IPS DF 4.7 (cell line): ENCODE measurements around the gene EIF2B1.

ENCODE experiments used
- DNase-seq: peaks from one replicate; pipeline ENCODE4 v3.0.0-alpha.2; 2013; ENCODE audit warnings: low spot score; ENCODE audit errors: extremely low read depth

EIF2B1 gene

GRCh38 chr12:123633379-123634141 is at the start of gene EIF2B1, which contains the start of gene GTF2H3:
Gene EIF2B1, minus strand, starts transcription at chr12:123633686. Its CDS starts 129 bp downstream, at chr12:123633557.
Gene GTF2H3, plus strand, starts transcription at chr12:123633829. Its CDS starts 31 bp downstream, at chr12:123633860.
- peak; percentile 92 for DNase-seq

- no peak for DNase-seq
Observed at GRCh38 chr12:123681605-123682004, 48.1 kb upstream of the EIF2B1 start.

- no peak for DNase-seq
Observed at GRCh38 chr12:123678981-123679380, 45.5 kb upstream of the EIF2B1 start.

- no peak for DNase-seq
Observed at GRCh38 chr12:123676616-123677320, 43.3 kb upstream of the EIF2B1 start.

GRCh38 chr12:123675436-123675835 is 42.0 kb upstream of the EIF2B1 start:
- DNase-seq: no peak

GRCh38 chr12:123671876-123672275 is 38.4 kb upstream of the EIF2B1 start:
- DNase-seq: no peak

- peak; percentile 74 for DNase-seq
Observed at GRCh38 chr12:123670882-123671728, 37.6 kb upstream of the EIF2B1 start, which contains the start of gene TCTN2. Gene TCTN2, plus strand, starts transcription at chr12:123671113. Its CDS starts 128 bp downstream, at chr12:123671241.

- DNase-seq: no peak
Observed at GRCh38 chr12:123667771-123668170, 34.3 kb upstream of the EIF2B1 start.

- DNase-seq: no peak
Observed at GRCh38 chr12:123659996-123660727, 26.7 kb upstream of the EIF2B1 start.

- no peak for DNase-seq
Observed at GRCh38 chr12:123657211-123657610, 23.7 kb upstream of the EIF2B1 start.

- DNase-seq: no peak
Observed at GRCh38 chr12:123656392-123656791, 22.9 kb upstream of the EIF2B1 start.

- no peak for DNase-seq
Observed at GRCh38 chr12:123655420-123655819, 21.9 kb upstream of the EIF2B1 start.

GRCh38 chr12:123654129-123654701 is 20.7 kb upstream of the EIF2B1 start:
- DNase-seq: no peak

- no peak for DNase-seq
Observed at GRCh38 chr12:123648401-123648800, 14.9 kb upstream of the EIF2B1 start.

GRCh38 chr12:123645878-123646277 is 12.4 kb upstream of the EIF2B1 start:
- DNase-seq: no peak

GRCh38 chr12:123645380-123645779 is 11.9 kb upstream of the EIF2B1 start:
- no peak for DNase-seq

- DNase-seq: no peak
Observed at GRCh38 chr12:123643911-123644310, 10.4 kb upstream of the EIF2B1 start.

GRCh38 chr12:123634142-123634561 is 666 bp upstream of the EIF2B1 start:
- DNase-seq: no peak

GRCh38 chr12:123621619-123622530 is 11.6 kb downstream of the EIF2B1 start:
- DNase-seq: no peak
